ENCODE data around the gene PRDX5. TPM values are rescaled to one million over a fixed set of nuclear protein-coding genes. Genes with fewer than 3 reads are reported as not detected.

PRDX5 gene
- total and polyA plus RNA-seq, 2 donors (not counting 1 experiment from before 2014, with no cell fraction given), result 50.4 to 95.5 TPM

- Mint-ChIP-seq H3K9me3 (ENCODE audit: insufficient read depth) (no peaks in the 10 kb centered on the region), H3K4me3 (no peak overlapping the region), H3K27me3 (peaks cover 58% of the 10 kb centered on the region), H3K27ac (no peak overlapping the region), H3K4me1 (peaks cover 24% of the 10 kb centered on the region)
- Histone ChIP-seq H4K20me1 (ENCODE audit: control insufficient read depth, insufficient read depth, low read length, poor library complexity, severe bottlenecking) (peaks cover 20% of the 10 kb centered on the region), H3K27me3 (replicated peaks in 1 of 4; ENCODE audit: control extremely low read depth in 1 of 4, control insufficient read depth in 3 of 4, insufficient read depth in 4 of 4, low read length in 3 of 4) (peaks cover 0 to 91% (median 63%) of the 10 kb centered on the region in 4 experiments), H3K4me1 (ENCODE audit: control insufficient read depth in 2 of 2, insufficient read depth in 2 of 2, low read length in 2 of 2) (peaks cover 27 to 41% of the 10 kb centered on the region in 2 donors), H3K9ac (ENCODE audit: low read length) (no peak overlapping the region), H2AFZ (ENCODE audit: insufficient read depth, low read depth, low read length, poor library complexity, severe bottlenecking) (no peak overlapping the region), H3K36me3 (replicated peaks in 1 of 2; ENCODE audit: control extremely low read depth in 1 of 2, control insufficient read depth in 1 of 2, extremely low read depth in 1 of 2, insufficient read depth in 2 of 2, low read length in 1 of 2) (no peaks in the 10 kb centered on the region), H3K4me3 (ENCODE audit: control extremely low read depth in 1 of 5, extremely low read depth in 1 of 5, insufficient read depth in 1 of 5, low read depth in 2 of 5, low read length in 4 of 5) (no peak overlapping the region), H3K9me3 (ENCODE audit: control extremely low read depth in 1 of 3, control insufficient read depth in 2 of 3, insufficient read depth in 1 of 3, low read length in 2 of 3) (peaks cover 0 to 31% (median 0%) of the 10 kb centered on the region in 3 donors), H3K79me2 (ENCODE audit: control insufficient read depth, insufficient read depth, low read length) (no peaks in the 10 kb centered on the region), H3K27ac (ENCODE audit: low read length in 2 of 2) (no peak overlapping the region), H3K4me2 (replicated peaks; ENCODE audit: low read depth, low read length, poor library complexity, severe bottlenecking) (no peak overlapping the region)
- 14% methylated on average over 17 of the region's 18 CpGs for WGBS (ENCODE audit: insufficient coverage)
- ChIA-PET CTCF (interaction anchor here (1.7 kb wide), 1 partner anchor 93 kb away, joined by 5 read pairs; no protein-coding TSS in a partner anchor), POLR2A (no interaction called here)
- ATAC-seq (ENCODE audit: low read depth), result no peak
- TF ChIP-seq CTCF (IDR thresholded peaks at IDR 0.05), result no peak
- TF ChIP-seq EZH2 (IDR thresholded peaks at IDR 0.05; ENCODE audit: borderline replicate concordance, insufficient read depth, low read depth, low read length, poor library complexity, severe bottlenecking), result no peak
- intact Hi-C loops (cut with micrococcal nuclease), result no loop called here
- no peak for DNase-seq
Measured at GRCh38 chr11:64297699-64298358, 20.1 kb upstream of the PRDX5 start.

Data from B cell (primary cell).